ENCODE measurements around the gene GPC6. TPM values are rescaled to one million over a fixed set of nuclear protein-coding genes. Genes with fewer than 3 reads are reported as not detected.

The GPC6 gene
- total RNA-seq, 4 donors from 2014 or later, result 13.7 to 21.7 (median 16.5) TPM

DNA sequence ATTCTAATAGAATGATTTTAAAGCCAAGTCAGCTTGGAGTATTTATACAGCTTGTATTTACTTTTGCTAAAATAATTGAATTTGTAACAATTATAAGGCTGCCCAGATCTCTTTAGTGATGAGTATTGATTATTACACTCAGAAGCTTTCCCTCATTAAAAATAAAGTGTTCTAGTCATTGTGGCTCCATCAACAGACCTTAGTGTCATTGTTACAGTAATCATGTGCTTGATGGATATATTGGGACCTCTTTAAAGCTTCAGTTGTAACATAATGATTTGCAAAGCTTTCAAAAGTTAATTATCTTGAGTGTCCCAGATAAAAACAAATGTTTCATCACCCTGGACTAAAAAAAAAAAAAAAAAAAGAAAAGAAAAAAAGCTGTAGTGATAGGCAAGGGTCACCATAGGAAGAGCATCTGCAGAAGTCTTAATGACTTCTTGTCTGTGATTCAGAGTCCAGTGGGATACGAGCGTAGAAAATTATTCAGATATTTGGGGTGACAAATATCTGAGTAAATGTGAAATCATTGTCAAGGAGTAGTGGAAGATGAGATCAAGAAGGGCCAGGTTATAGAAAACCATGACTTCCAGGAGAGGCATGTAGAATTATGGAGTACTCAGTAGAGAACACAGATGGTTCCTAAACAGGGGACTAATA lies 883.2 kb downstream of the GPC6 start:
- Histone ChIP-seq H3K27ac (no peak overlapping the region), H3K27me3 (no peaks in the 10 kb centered on the region), H3K4me3 (no peak overlapping the region), H3K4me1 (no peaks in the 10 kb centered on the region), H3K9me3 (no peaks in the 10 kb centered on the region), H3K36me3 (no peaks in the 10 kb centered on the region)
- no peak for ATAC-seq
- 88 to 94% methylated on average over 2 of the region's 2 CpGs for WGBS, 2 donors (ENCODE audit: low coverage in 1 of 2)
- TF ChIP-seq EP300 (IDR thresholded peaks at IDR 0.05), result no peak
- no peak for TF ChIP-seq POLR2AphosphoS5 (IDR thresholded peaks at IDR 0.05)
- TF ChIP-seq POLR2A (IDR thresholded peaks at IDR 0.05), result no peak
- TF ChIP-seq, protein P1, sequence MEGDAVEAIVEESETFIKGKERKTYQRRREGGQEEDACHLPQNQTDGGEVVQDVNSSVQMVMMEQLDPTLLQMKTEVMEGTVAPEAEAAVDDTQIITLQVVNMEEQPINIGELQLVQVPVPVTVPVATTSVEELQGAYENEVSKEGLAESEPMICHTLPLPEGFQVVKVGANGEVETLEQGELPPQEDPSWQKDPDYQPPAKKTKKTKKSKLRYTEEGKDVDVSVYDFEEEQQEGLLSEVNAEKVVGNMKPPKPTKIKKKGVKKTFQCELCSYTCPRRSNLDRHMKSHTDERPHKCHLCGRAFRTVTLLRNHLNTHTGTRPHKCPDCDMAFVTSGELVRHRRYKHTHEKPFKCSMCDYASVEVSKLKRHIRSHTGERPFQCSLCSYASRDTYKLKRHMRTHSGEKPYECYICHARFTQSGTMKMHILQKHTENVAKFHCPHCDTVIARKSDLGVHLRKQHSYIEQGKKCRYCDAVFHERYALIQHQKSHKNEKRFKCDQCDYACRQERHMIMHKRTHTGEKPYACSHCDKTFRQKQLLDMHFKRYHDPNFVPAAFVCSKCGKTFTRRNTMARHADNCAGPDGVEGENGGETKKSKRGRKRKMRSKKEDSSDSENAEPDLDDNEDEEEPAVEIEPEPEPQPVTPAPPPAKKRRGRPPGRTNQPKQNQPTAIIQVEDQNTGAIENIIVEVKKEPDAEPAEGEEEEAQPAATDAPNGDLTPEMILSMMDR (IDR thresholded peaks at IDR 0.05), result no peak

DNA sequence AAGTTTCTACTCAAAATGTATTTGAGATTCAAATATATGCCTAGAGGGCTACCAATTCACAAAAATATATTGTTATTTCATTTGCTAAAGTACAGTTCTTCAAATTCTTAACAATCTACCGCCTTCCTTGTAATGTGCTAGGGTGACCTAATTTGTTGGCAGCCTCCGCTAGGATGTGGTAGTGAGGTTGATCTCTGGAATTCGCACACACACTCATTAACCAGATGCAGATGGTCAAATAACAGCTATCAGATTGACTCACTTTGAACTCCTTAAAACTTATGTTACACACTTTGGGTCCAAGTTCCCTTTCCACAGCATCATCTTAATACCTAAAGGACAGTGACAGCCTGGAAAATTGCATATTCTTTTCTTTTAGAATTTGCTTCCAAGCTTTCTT lies 885.6 kb downstream of the GPC6 start:
- Histone ChIP-seq H3K4me1 (no peaks in the 10 kb centered on the region), H3K4me3 (no peak overlapping the region), H3K27ac (no peak overlapping the region), H3K36me3 (no peaks in the 10 kb centered on the region), H3K9me3 (no peaks in the 10 kb centered on the region), H3K27me3 (no peaks in the 10 kb centered on the region)
- TF ChIP-seq EP300 (IDR thresholded peaks at IDR 0.05), result no peak
- no peak for TF ChIP-seq POLR2AphosphoS5 (IDR thresholded peaks at IDR 0.05)
- TF ChIP-seq, protein P1 (IDR thresholded peaks at IDR 0.05), result no peak
- no peak for TF ChIP-seq POLR2A (IDR thresholded peaks at IDR 0.05)
- ATAC-seq, result no peak
- 48 to 64% methylated on average over 3 of the region's 3 CpGs for WGBS, 2 donors (ENCODE audit: low coverage in 1 of 2)

DNA sequence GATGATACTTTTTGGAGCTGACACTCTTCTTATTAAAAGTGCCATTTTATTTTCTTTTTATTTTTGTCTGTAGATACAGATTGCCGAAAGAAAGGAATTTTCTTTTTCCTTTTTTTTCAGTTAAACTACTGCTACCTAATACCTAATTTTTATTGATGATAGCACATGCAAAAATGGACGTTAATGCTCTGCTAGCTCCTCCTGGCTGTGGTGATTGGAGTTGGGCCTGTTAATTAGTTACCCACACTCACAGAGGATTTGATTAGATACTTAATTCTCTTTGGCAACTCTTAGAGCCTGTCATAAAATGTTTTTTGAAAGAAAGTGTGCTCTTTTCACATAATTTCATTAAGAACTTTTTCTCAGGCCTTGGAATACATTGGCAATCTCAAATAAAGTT lies 886.1 kb downstream of the GPC6 start:
- Histone ChIP-seq H3K27ac (no peak overlapping the region), H3K36me3 (no peaks in the 10 kb centered on the region), H3K4me1 (no peaks in the 10 kb centered on the region), H3K9me3 (no peaks in the 10 kb centered on the region), H3K4me3 (no peak overlapping the region), H3K27me3 (no peaks in the 10 kb centered on the region)
- TF ChIP-seq, protein P1 (IDR thresholded peaks at IDR 0.05), result no peak
- no peak for TF ChIP-seq POLR2AphosphoS5 (IDR thresholded peaks at IDR 0.05)
- no peak for TF ChIP-seq EP300 (IDR thresholded peaks at IDR 0.05)
- no peak for TF ChIP-seq POLR2A (IDR thresholded peaks at IDR 0.05)
- 60 to 66% methylated on average over 2 of the region's 2 CpGs for WGBS, 2 donors (ENCODE audit: low coverage in 1 of 2)
- ATAC-seq, result no peak

DNA sequence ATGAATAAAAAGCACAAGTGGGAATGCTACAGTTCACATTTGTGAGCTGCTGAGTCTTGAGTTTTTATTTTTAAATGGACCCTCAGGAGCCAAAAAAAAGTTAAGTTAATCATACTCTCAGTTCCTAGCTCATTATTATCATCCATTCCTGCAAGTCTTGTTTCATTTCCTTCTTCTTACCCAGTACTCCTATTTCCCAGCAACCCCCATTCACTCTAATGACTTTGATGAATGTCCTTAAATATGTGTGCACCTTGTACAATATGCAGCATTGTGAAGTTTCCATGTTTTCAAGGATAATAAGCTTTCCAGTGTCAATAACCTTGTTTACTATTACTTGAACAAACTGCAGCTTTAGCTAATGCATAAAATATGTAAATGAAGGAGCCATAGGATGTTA lies 886.6 kb downstream of the GPC6 start:
- H3K27ac ChIP-seq, result no peak overlapping the region
- ATAC-seq, result no peak
- no peaks in the 10 kb centered on the region for H3K9me3 ChIP-seq
- no peak for TF ChIP-seq POLR2A (IDR thresholded peaks at IDR 0.05)
- TF ChIP-seq, protein P1 (IDR thresholded peaks at IDR 0.05), result no peak
- TF ChIP-seq POLR2AphosphoS5 (IDR thresholded peaks at IDR 0.05), result no peak
- no peak for TF ChIP-seq EP300 (IDR thresholded peaks at IDR 0.05)
- H3K4me3 ChIP-seq, result no peak overlapping the region
- H3K4me1 ChIP-seq, result no peaks in the 10 kb centered on the region
- H3K27me3 ChIP-seq, result no peaks in the 10 kb centered on the region
- no peaks in the 10 kb centered on the region for H3K36me3 ChIP-seq

DNA sequence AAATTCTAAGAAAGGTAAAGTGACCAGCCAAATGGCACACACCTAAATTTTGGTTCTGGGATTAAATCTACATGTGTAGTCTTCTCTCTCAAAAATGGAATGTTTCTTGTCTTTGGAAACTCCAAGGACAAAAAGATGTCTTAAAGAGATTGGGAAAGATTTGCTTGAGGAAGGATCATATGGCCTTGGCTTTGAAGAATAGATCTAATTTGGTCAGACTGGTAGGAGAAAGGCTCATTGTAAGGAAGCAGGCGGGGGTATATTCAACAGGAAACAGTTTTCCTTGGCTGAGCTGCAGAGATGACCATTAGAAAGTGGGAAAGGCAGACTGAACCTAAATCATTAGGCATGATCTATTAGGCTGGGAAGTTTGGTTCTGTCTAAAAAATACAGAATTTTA lies 887.6 kb downstream of the GPC6 start:
- Histone ChIP-seq H3K27me3 (no peaks in the 10 kb centered on the region), H3K27ac (no peak overlapping the region), H3K4me3 (no peak overlapping the region), H3K36me3 (no peaks in the 10 kb centered on the region), H3K9me3 (no peaks in the 10 kb centered on the region), H3K4me1 (no peaks in the 10 kb centered on the region)
- 62 to 75% methylated on average over 1 of the region's 1 CpG for WGBS, 2 donors (ENCODE audit: low coverage in 1 of 2)
- TF ChIP-seq EP300 (IDR thresholded peaks at IDR 0.05) (no peak), POLR2A (IDR thresholded peaks at IDR 0.05) (no peak), POLR2AphosphoS5 (IDR thresholded peaks at IDR 0.05) (no peak)
- TF ChIP-seq, protein P1 (IDR thresholded peaks at IDR 0.05), result no peak
- no peak for ATAC-seq
